IMR-90 (cell line): ENCODE data around the gene DCDC2. TPM values are rescaled to one million over a fixed set of nuclear protein-coding genes. Genes with fewer than 3 reads are reported as not detected.

Experiments
- ATAC-seq: fragments of 200-7000 bp; cut with Tn5 transposase; 2 replicates; pipeline ENCODE4 v1.9.1; 2020; ENCODE audit warnings: low read depth, mild to moderate bottlenecking, moderate library complexity
- BruUV-seq: library from RNA; stranded (reverse); fragments of 400-500 nt; replicated peaks from 2 replicates; lab custom pipeline; 2021; lab: Mats Ljungman, UMichigan
- CTCF ChIA-PET: fragments of 300-600 bp; formaldehyde crosslinking; extraction: SDS; loops from one replicate; lab custom pipeline; 2021; ENCODE audit warnings: antibody characterized with exemption; lab: Yijun Ruan, JAX
- POLR2A ChIA-PET: fragments of 300-600 bp; sonication (Branson Sonifier 250); formaldehyde crosslinking; loops from one replicate; lab custom pipeline; 2022; ENCODE audit warnings: antibody characterized with exemption; ENCODE audit not compliant: unreplicated experiment; lab: Charles Lee
- DNase-seq: peaks from one replicate; pipeline ENCODE4 v3.0.0; 2013
- H2AFZ ChIP-seq: replicated peaks from 2 replicates; pipeline ENCODE3; 2013; ENCODE audit warnings: low read length, mild to moderate bottlenecking; ENCODE audit not compliant: poor library complexity
- H2AK5ac ChIP-seq: 2 replicates; pipeline ENCODE4 v1.6.1; 2013; ENCODE audit warnings: low read depth, low read length, inconsistent platforms
- H2AK9ac ChIP-seq: replicated peaks from 2 replicates; pipeline ENCODE3; 2013; ENCODE audit warnings: mild to moderate bottlenecking, low read depth, low read length, moderate library complexity; ENCODE audit not compliant: poor library complexity
- H2BK120ac ChIP-seq: 2 replicates; pipeline ENCODE4 v1.6.1; 2013; ENCODE audit warnings: low read depth, low read length, inconsistent platforms
- H2BK15ac ChIP-seq: 3 replicates; pipeline ENCODE4 v1.6.1; 2013; ENCODE audit warnings: low read depth, low read length, inconsistent platforms
- H2BK20ac ChIP-seq: 2 replicates; pipeline ENCODE4 v1.6.1; 2013; ENCODE audit warnings: low read depth, mild to moderate bottlenecking, inconsistent platforms, low read length, moderate library complexity
- H2BK5ac ChIP-seq: 2 replicates; pipeline ENCODE4 v1.6.1; 2013; ENCODE audit warnings: mild to moderate bottlenecking, low read depth, low read length, inconsistent platforms; ENCODE audit not compliant: poor library complexity, severe bottlenecking
- H3K14ac ChIP-seq: replicated peaks from 2 replicates; pipeline ENCODE4 v1.6.1; 2013; ENCODE audit warnings: low read depth, low read length, inconsistent platforms
- H3K18ac ChIP-seq: 2 replicates; pipeline ENCODE4 v1.6.1; 2013; ENCODE audit warnings: low read depth, low read length, control low read depth
- H3K23ac ChIP-seq: 2 replicates; pipeline ENCODE4 v1.6.1; 2013; ENCODE audit warnings: low read depth, low read length, inconsistent platforms
- H3K27ac ChIP-seq: 2 replicates; pipeline ENCODE4 v1.5.1; 2013; ENCODE audit warnings: mild to moderate bottlenecking, control low read depth, low read length; ENCODE audit not compliant: insufficient read depth
- H3K27me3 ChIP-seq: 2 replicates; pipeline ENCODE4 v1.6.1; 2013; ENCODE audit warnings: low read length; ENCODE audit not compliant: control insufficient read depth, insufficient read depth
- H3K36me3 ChIP-seq: 2 replicates; pipeline ENCODE4 v1.6.1; 2013; ENCODE audit warnings: low read length, mixed read lengths; ENCODE audit not compliant: control insufficient read depth, insufficient read depth
- H3K4ac ChIP-seq: 2 replicates; pipeline ENCODE4 v1.6.1; 2013; ENCODE audit warnings: low read depth, low read length, inconsistent platforms
- H3K4me1 ChIP-seq: 2 replicates; pipeline ENCODE4 v1.6.1; 2013; ENCODE audit warnings: low read length, mixed read lengths; ENCODE audit not compliant: control insufficient read depth, insufficient read depth
- H3K4me2 ChIP-seq: 2 replicates; pipeline ENCODE4 v1.6.1; 2013; ENCODE audit warnings: low read depth, mild to moderate bottlenecking, control low read depth, low read length, moderate library complexity
- H3K4me3 ChIP-seq: 2 replicates; pipeline ENCODE4 v1.5.1; 2013; ENCODE audit warnings: low read depth, mild to moderate bottlenecking, control low read depth, low read length, moderate library complexity; ENCODE audit not compliant: insufficient read depth
- H3K56ac ChIP-seq: 2 replicates; pipeline ENCODE4 v1.6.1; 2013; ENCODE audit warnings: low read length, inconsistent platforms; ENCODE audit not compliant: insufficient read depth; ENCODE audit errors: extremely low read depth
- H3K79me1 ChIP-seq, 2 experiments: 2 replicates each; pipeline ENCODE4 v1.6.1; 2013; ENCODE audit warnings: low read length in 2 of 2, inconsistent platforms in 1 of 2, low read depth in 1 of 2
- H3K9ac ChIP-seq: 2 replicates; pipeline ENCODE4 v1.6.1; 2013; ENCODE audit warnings: low read depth, low read length, control low read depth
- H3K9me1 ChIP-seq: 2 replicates; pipeline ENCODE4 v1.6.1; 2013; ENCODE audit warnings: low read length, inconsistent platforms; ENCODE audit not compliant: insufficient read depth
- H3K9me3 ChIP-seq: 2 replicates; pipeline ENCODE4 v1.6.1; 2013; ENCODE audit warnings: low read length; ENCODE audit not compliant: control insufficient read depth, insufficient read depth
- H4K20me1 ChIP-seq: 2 replicates; pipeline ENCODE4 v1.6.1; 2013; ENCODE audit warnings: low read length, inconsistent platforms; ENCODE audit not compliant: insufficient read depth
- H4K5ac ChIP-seq: 2 replicates; pipeline ENCODE4 v1.6.1; 2013; ENCODE audit warnings: mild to moderate bottlenecking, low read depth, low read length, control low read depth
- H4K8ac ChIP-seq, 2 experiments: 2 replicates each; pipeline ENCODE4 v1.6.1; 2013; ENCODE audit warnings: low read depth in 2 of 2, low read length in 2 of 2, control low read depth in 1 of 2, inconsistent platforms in 1 of 2
- H4K91ac ChIP-seq: 2 replicates; pipeline ENCODE4 v1.6.1; 2013; ENCODE audit warnings: low read depth, low read length, inconsistent platforms; ENCODE audit not compliant: insufficient read depth
- BHLHE40 ChIP-seq: fragments of 150-350 bp; IDR thresholded peaks from 2 replicates; pipeline ENCODE4 v1.6.1; 2016; ENCODE audit warnings: mild to moderate bottlenecking, low read depth, low read length
- CEBPB ChIP-seq: IDR thresholded peaks from 2 replicates; pipeline ENCODE4 v1.6.1; 2012; ENCODE audit warnings: low read depth, low read length, improper control_type of control experiment
- CTCF ChIP-seq: conservative IDR thresholded peaks from 2 replicates; pipeline ENCODE4 v1.5.1; 2012; ENCODE audit warnings: mild to moderate bottlenecking, low read depth, low read length, improper control_type of control experiment
- ELK1 ChIP-seq: fragments of 150-350 bp; IDR thresholded peaks from 2 replicates; pipeline ENCODE4 v1.6.1; 2016; ENCODE audit warnings: low read depth, mild to moderate bottlenecking, low read length, moderate library complexity, borderline replicate concordance
- FOS ChIP-seq: fragments of 150-350 bp; IDR thresholded peaks from 2 replicates; pipeline ENCODE4 v1.6.1; 2016; ENCODE audit warnings: low read depth, low read length
- MAFK ChIP-seq: IDR thresholded peaks from 2 replicates; pipeline ENCODE4 v1.6.1; 2012; ENCODE audit warnings: low read depth, low read length, improper control_type of control experiment
- POLR2A ChIP-seq: IDR thresholded peaks from 2 replicates; pipeline ENCODE4 v1.6.1; 2012; ENCODE audit warnings: mild to moderate bottlenecking, low read depth, low read length
- RAD21 ChIP-seq: IDR thresholded peaks from 2 replicates; pipeline ENCODE4 v1.6.1; 2012; ENCODE audit warnings: low read length, improper control_type of control experiment
- RCOR1 ChIP-seq: IDR thresholded peaks from 2 replicates; pipeline ENCODE4 v1.6.1; 2012; ENCODE audit warnings: mild to moderate bottlenecking, low read length, improper control_type of control experiment; ENCODE audit not compliant: insufficient replicate concordance
- WGBS, 2 experiments: methylation state at CpG; one replicate each; pipeline versions ENCODE4 v1.1.5 to v1.1.7; 2013; ENCODE audit warnings: missing lambda C conversion rate in 2 of 2; ENCODE audit not compliant: insufficient read length in 1 of 2; ENCODE audit errors: extremely low coverage in 2 of 2; 5-methylcytosine and 5-hydroxymethylcytosine counted together
- dilution Hi-C: fragments of 300-500 bp; cut with HindIII; formaldehyde crosslinking; loops from one replicate; pipeline ENCODE4 v1.14.3; 2018; ENCODE audit warnings: low sequenced_read_pairs; ENCODE audit not compliant: unreplicated experiment
- in situ Hi-C: fragments of 300-500 bp; cut with MboI; formaldehyde crosslinking; loops from 3 replicates; pipeline ENCODE4 v1.14.3; 2019; ENCODE audit warnings: low sequenced_read_pairs, inconsistent platforms, mixed read lengths
- intact Hi-C: fragments of 100-400 bp; cut with micrococcal nuclease; formaldehyde crosslinking; loops from 2 replicates; pipeline ENCODE4 v1.10.0; 2022
- polyA plus RNA-seq, 3 experiments: library from polyadenylated mRNA; depleted of rRNA; stranded (reverse); fragments of >200 nt; gene quantifications; 2 replicates each; pipeline ENCODE4 v1.2.3, GENCODE V29; 2012; ENCODE audit warnings: low replicate concordance in 1 of 3
- total RNA-seq: library from RNA; depleted of rRNA; stranded (reverse); fragments of >200 nt; gene quantifications from 2 replicates; pipeline ENCODE4 v1.2.3, GENCODE V29; 2012

DCDC2 gene
- total and polyA plus RNA-seq, 2 of the 4 experiments (the other 2 are of a cell fraction): not detected

GRCh38 chr6:24374612-24375011 lies 16.8 kb upstream of the DCDC2 start:
- dilution Hi-C loops: no loop called here
- Histone ChIP-seq H3K9me3 (no peaks in the 10 kb centered on the region), H2AK9ac (no peak overlapping the region), H3K79me1 (no peaks in the 10 kb centered on the region), H3K9me1 (no peaks in the 10 kb centered on the region), H2BK120ac (no peak overlapping the region), H3K27me3 (no peaks in the 10 kb centered on the region), H4K91ac (no peak overlapping the region), H4K20me1 (no peaks in the 10 kb centered on the region), H2AFZ (no peak overlapping the region), H3K9ac (no peak overlapping the region), H2BK20ac (no peak overlapping the region), H2AK5ac (no peak overlapping the region), H3K4me2 (no peak overlapping the region), H3K4me1 (no peaks in the 10 kb centered on the region), H3K4me3 (no peak overlapping the region), H3K36me3 (no peaks in the 10 kb centered on the region), H3K27ac (no peak overlapping the region), H4K8ac (no peak overlapping the region), H3K4ac (no peak overlapping the region), H3K23ac (no peak overlapping the region), H3K14ac (no peak overlapping the region), H4K5ac (no peak overlapping the region), H2BK15ac (no peak overlapping the region), H3K18ac (no peak overlapping the region), H3K56ac (no peak overlapping the region), H2BK5ac (no peak overlapping the region)
- in situ Hi-C loops: no loop called here
- ATAC-seq: no peak
- POLR2A ChIA-PET: no interaction called here
- TF ChIP-seq ELK1 (no peak), POLR2A (no peak), CEBPB (no peak), CTCF (no peak), BHLHE40 (no peak), MAFK (no peak), FOS (no peak), RAD21 (no peak), RCOR1 (no peak)
- DNase-seq: no peak
- BruUV-seq: no TSS peak
- intact Hi-C loops: no loop called here
- WGBS, 2 experiments: no CpG with 5 or more reads among the region's 6 CpGs
- CTCF ChIA-PET: interaction anchor here (0.5 kb wide), 1 partner anchor 32 kb away, joined by 3 read pairs; no protein-coding TSS in a partner anchor
